Activated T-helper 1 cell treated with anti-CD3 and anti-CD28 coated beads, Interleukin-12 subunit alpha, Interleukin-12 subunit beta, Interleukin-2, Interleukin-4 antibody, amounts not matched to agents 30 ng/mL and 10 ng/mL and 1 ng/mL, durations not matched to agents 14 hours and 24 hours and 36 hours (primary cell): ENCODE measurements around the gene SCN4B. TPM values are rescaled to one million over a fixed set of nuclear protein-coding genes. Genes with fewer than 3 reads are reported as not detected.

ENCODE experiments used
- DNase-seq: peaks from one replicate; pipeline ENCODE4 v3.0.0; 2021; ENCODE audit warnings: low spot score
- H3K27ac Mint-ChIP-seq: one replicate; pipeline ENCODE4 v1.8.0; 2021; ENCODE audit warnings: mild to moderate bottlenecking, mixed read lengths
- H3K27me3 Mint-ChIP-seq: one replicate; pipeline ENCODE4 v1.8.0; 2022; ENCODE audit warnings: mild to moderate bottlenecking, moderate library complexity, mixed read lengths; ENCODE audit not compliant: insufficient read depth
- H3K36me3 Mint-ChIP-seq: one replicate; pipeline ENCODE4 v1.8.0; 2021; ENCODE audit warnings: low read depth, mixed read lengths
- H3K4me1 Mint-ChIP-seq: one replicate; pipeline ENCODE4 v1.8.0; 2021; ENCODE audit warnings: low read depth, mixed read lengths
- H3K4me3 Mint-ChIP-seq: one replicate; pipeline ENCODE4 v1.8.0; 2021; ENCODE audit warnings: mild to moderate bottlenecking, moderate library complexity, mixed read lengths
- H3K9me3 Mint-ChIP-seq: one replicate; pipeline ENCODE4 v1.8.0; 2021; ENCODE audit warnings: mixed read lengths
- intact Hi-C: fragments of 100-400 bp; cut with micrococcal nuclease; formaldehyde crosslinking; loops from one replicate; pipeline ENCODE4 v1.15.1; 2024
- total RNA-seq: library from RNA; stranded (reverse); gene quantifications from 2 replicates; pipeline ENCODE4 v1.2.3, GENCODE V29; 2022

The SCN4B gene
- total RNA-seq, 1 donor from 2014 or later: 0.08 TPM

DNA sequence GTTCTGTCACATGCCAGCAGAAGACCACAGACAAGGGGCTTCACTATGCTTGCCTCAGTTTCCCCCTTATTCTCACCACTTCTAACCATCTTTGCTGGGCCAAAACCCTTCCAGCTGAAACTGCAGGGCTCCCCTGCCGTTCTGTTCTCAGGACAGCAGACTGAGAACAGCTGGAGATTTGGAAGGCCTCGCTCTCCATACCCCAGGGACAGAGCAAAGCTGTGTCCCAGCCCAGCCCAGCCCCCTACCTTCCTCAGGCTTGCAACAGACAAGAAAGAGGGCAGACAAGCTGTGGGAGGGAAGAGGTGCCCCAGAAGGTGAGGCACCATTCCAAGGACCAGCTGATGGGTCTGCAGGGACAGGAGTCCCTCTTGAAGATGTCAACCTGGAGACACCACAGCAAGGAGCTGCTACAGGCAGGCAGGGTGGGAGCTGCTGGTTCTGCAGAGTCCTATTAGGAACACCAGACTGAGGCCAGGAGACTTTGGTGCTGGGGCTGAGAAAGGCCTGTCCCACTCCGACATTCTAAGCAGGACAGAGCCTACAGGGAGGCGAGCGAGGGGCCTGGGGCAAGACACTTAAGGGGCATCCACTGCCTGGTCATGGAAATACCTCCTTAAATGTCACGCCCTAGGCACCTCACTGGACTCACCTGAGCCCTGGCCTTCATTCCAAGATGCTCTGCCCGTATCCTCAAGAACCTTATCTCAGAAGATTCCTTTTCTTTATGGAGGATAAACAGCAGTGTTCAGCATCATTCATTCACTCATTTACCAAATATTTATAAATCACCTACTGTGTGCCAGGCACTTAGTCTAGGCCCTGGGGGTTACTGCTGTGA, 16.9 kb upstream of the SCN4B start:
- no peak overlapping the region for H3K4me3 Mint-ChIP-seq
- DNase-seq: no peak
- H3K4me1 Mint-ChIP-seq: peaks cover 5% of the 10 kb centered on the region
- H3K36me3 Mint-ChIP-seq: no peaks in the 10 kb centered on the region
- intact Hi-C loops: loop anchor here (5.0 kb wide), 1 partner anchor 362 kb away; no protein-coding TSS in a partner anchor
- H3K27me3 Mint-ChIP-seq: peaks cover 22% of the 10 kb centered on the region
- H3K9me3 Mint-ChIP-seq: no peaks in the 10 kb centered on the region
- no peak overlapping the region for H3K27ac Mint-ChIP-seq

DNA sequence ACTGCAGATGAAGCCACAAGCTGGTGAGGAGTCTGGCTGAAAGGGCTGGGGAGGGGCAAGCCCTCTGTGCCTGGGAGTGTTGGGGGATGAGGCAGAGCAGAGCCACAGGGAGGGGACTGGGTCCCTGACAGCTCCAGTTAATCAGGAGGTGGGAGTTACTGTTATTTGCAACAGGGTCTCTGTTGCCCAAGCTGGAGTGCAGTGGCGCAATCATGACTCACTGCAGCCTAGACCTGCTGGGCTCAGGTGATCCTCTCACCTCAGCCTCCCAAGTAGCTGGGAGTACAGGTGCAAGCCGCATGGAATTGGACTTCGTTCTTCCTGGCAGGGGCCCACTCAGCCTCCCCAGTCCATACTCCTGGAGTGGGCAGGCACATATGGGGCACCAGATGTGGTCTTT, 16.1 kb upstream of the SCN4B start:
- no peak overlapping the region for H3K27ac Mint-ChIP-seq
- no peaks in the 10 kb centered on the region for H3K36me3 Mint-ChIP-seq
- DNase-seq: no peak
- H3K4me3 Mint-ChIP-seq: no peak overlapping the region
- no peaks in the 10 kb centered on the region for H3K9me3 Mint-ChIP-seq
- intact Hi-C loops: no loop called here
- peaks cover 23% of the 10 kb centered on the region for H3K27me3 Mint-ChIP-seq
- H3K4me1 Mint-ChIP-seq: peaks cover 5% of the 10 kb centered on the region

DNA sequence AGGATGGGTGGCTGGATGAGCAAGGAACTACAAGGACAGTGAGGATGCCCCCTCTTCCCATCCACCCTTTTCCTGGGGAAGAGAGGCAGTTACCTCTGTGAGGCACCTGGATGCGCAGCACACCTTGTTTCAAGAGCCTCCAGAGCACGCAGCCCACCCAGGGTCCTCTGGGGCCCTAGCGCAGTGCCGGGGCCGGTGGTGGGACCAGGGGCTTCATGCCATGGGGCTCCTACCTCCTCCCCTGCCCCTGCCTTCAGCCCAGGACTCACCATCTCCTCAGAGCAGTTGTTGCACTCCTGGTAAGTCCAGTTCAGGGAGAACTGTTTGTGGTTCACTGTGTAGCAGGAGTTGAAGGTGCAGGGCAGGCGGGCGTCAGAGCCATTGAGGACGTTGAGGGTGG, 15.7 kb upstream of the SCN4B start:
- H3K27ac Mint-ChIP-seq: no peak overlapping the region
- no peaks in the 10 kb centered on the region for H3K9me3 Mint-ChIP-seq
- H3K27me3 Mint-ChIP-seq: peaks cover 23% of the 10 kb centered on the region
- H3K4me1 Mint-ChIP-seq: peaks cover 5% of the 10 kb centered on the region
- H3K4me3 Mint-ChIP-seq: no peak overlapping the region
- DNase-seq: no peak
- H3K36me3 Mint-ChIP-seq: no peaks in the 10 kb centered on the region
- intact Hi-C loops: no loop called here

DNA sequence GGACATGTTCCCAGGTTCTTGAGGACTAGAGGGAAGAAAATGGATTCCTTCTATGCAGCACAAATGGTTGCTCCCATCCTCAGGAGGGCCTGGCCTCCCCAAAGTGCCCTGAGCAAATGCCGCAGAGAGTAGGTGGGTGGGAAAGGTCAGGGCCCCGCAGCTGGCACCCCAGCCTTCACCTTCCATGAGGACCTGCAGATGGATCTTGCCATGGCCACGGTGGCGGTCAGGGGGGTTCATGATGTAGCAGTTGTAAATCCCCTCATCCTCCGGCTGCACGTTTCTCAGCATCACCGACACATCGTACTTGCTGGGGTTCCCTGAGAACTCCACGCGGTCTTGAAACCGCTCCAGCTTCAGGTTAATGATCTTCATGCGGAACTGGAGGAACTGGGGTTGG, 15.3 kb upstream of the SCN4B start:
- Mint-ChIP-seq H3K4me3 (no peak overlapping the region), H3K4me1 (peaks cover 5% of the 10 kb centered on the region), H3K27me3 (peaks cover 22% of the 10 kb centered on the region), H3K27ac (no peak overlapping the region), H3K9me3 (no peaks in the 10 kb centered on the region), H3K36me3 (no peaks in the 10 kb centered on the region)
- DNase-seq: no peak
- intact Hi-C loops: no loop called here

DNA sequence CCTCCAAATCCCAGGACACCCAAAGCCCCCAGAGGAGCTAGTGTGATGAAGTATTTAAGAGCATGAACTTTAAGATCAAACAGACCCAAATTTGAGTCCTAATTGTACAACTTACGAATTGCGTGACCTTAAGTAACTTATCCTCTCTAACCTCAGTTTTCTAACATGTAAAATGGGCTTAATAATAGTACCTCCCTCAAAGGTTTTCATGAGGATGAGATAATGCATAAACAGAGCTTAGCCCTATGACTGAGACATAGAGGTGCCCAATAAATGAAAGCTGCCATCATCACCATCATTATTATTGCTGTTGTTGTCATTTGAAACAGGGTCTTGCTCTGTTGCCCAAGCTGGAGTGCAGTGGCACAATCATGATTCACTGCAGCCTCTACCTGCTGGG, 14.6 kb upstream of the SCN4B start:
- Mint-ChIP-seq H3K9me3 (no peaks in the 10 kb centered on the region), H3K36me3 (no peaks in the 10 kb centered on the region), H3K4me1 (peaks cover 5% of the 10 kb centered on the region), H3K4me3 (no peak overlapping the region), H3K27ac (no peak overlapping the region), H3K27me3 (peaks cover 20% of the 10 kb centered on the region)
- intact Hi-C loops: no loop called here
- DNase-seq: no peak

DNA sequence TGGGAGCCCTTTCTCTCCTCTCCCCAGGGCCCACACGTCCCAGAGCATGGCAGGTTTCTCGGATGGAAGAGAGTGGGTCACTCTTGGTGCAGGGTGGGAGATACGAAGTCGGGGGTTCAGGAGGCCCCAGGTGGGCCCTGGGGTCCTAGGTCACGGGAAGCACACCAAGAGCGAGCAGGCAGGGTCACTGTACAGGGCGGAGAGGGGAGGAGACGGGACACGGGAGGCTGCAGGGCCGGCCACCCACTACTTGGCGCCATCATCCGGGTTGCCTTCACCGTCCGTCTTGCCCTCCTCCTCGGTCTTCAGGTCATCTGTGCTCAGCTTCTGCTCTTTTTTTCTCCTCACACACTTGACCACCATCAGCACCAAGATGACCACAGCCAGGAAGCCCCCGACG, 14.0 kb upstream of the SCN4B start:
- DNase-seq: no peak
- intact Hi-C loops: no loop called here
- Mint-ChIP-seq H3K27me3 (peaks cover 26% of the 10 kb centered on the region), H3K4me3 (no peak overlapping the region), H3K9me3 (no peaks in the 10 kb centered on the region), H3K36me3 (no peaks in the 10 kb centered on the region), H3K4me1 (peaks cover 2% of the 10 kb centered on the region), H3K27ac (no peak overlapping the region)

DNA sequence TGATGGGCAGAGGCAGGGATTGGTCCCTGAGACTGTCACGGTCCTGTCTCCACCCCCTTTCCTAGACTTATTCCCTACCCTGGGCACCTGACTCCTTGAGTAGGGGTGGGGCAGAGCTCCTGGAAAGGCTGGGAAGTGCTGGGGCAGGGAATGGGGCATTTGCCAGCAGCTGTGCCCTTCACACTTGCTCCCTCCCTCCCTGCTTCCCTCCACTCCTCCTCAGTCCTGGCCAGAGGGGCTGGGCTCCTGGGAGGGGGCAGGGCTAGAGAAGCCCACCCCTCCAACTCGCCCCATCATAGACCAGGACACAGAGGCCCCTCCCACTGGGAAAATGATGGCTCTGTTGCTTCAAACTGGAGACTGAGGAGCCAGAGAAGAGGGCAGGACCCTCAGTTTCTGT, 12.3 kb upstream of the SCN4B start:
- no peak overlapping the region for H3K27ac Mint-ChIP-seq
- peaks cover 26% of the 10 kb centered on the region for H3K27me3 Mint-ChIP-seq
- no peak for DNase-seq
- H3K4me1 Mint-ChIP-seq: no peaks in the 10 kb centered on the region
- intact Hi-C loops: no loop called here
- no peaks in the 10 kb centered on the region for H3K9me3 Mint-ChIP-seq
- H3K4me3 Mint-ChIP-seq: no peak overlapping the region
- no peaks in the 10 kb centered on the region for H3K36me3 Mint-ChIP-seq

DNA sequence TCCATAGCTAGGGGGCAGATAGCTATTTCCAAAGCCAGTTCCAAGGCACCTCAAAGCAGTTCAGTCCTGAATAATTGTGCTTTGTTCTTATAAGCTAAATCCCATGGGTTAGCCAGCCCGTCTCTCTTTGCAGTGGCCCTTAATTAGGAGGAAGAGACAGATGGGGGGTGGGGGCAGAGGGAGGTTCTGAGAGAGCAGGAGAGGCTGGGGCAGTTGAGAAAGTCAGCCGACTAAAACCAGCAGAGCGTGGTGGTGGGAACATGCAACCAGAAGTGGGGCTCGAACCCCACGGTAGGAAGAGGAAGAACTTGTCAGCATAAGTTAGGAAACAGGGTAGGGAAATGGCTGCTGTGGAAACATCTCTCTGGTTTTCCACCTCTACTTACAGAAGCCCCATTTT, 10.9 kb upstream of the SCN4B start:
- Mint-ChIP-seq H3K36me3 (no peaks in the 10 kb centered on the region), H3K4me3 (no peak overlapping the region), H3K27me3 (peaks cover 31% of the 10 kb centered on the region), H3K9me3 (no peaks in the 10 kb centered on the region), H3K4me1 (no peaks in the 10 kb centered on the region), H3K27ac (no peak overlapping the region)
- DNase-seq: no peak
- intact Hi-C loops: no loop called here

DNA sequence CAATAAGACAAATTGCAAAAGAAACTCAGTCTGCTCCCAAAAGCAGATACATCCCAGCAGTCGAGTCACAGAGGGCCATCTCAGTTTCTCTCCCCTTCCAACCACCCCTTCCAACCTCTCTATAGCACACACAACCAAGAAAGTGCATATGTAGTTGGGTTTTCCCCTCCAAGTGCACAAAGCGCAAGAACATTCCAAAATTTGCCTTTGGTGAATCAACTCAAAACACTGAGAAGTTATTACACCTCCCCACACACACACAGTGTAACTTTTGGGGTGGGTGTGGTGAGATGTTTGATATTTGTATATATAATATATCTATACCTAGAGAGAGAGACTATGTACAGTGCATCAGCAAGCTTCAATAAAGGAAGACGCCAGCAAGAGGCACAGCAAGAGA, 10.2 kb upstream of the SCN4B start:
- H3K4me1 Mint-ChIP-seq: no peaks in the 10 kb centered on the region

DNA sequence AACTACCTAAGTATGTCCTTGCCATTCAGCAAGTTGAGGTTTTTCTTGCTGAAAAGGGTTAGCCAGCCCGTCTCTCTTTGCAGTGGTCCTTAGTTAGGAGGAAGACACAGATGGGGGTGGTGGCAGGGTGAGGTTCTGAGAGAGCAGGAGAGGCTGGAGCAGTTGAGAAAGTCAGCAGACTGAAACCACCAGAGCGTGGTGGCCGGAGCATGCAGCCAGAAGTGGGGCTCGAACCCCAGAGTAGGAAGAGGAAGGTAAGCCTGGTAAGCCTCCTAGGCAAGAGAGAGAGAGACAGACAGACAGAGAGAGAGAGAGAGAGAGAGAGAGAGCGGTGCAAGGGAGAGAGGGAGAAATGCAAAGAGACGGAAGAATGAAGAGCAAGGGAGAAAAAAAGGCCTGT, 9.2 kb upstream of the SCN4B start:
- Mint-ChIP-seq H3K27me3 (peaks cover 40% of the 10 kb centered on the region), H3K9me3 (no peaks in the 10 kb centered on the region), H3K27ac (no peak overlapping the region), H3K4me1 (peaks cover 5% of the 10 kb centered on the region), H3K36me3 (no peaks in the 10 kb centered on the region), H3K4me3 (no peak overlapping the region)
- no peak for DNase-seq
- intact Hi-C loops: no loop called here

More for the DNA sequence above, 10.2 kb upstream of the SCN4B start:
- Mint-ChIP-seq H3K9me3 (no peaks in the 10 kb centered on the region), H3K4me3 (no peak overlapping the region), H3K27me3 (peaks cover 31% of the 10 kb centered on the region), H3K27ac (no peak overlapping the region), H3K36me3 (no peaks in the 10 kb centered on the region)
- no peak for DNase-seq
- intact Hi-C loops: no loop called here

DNA sequence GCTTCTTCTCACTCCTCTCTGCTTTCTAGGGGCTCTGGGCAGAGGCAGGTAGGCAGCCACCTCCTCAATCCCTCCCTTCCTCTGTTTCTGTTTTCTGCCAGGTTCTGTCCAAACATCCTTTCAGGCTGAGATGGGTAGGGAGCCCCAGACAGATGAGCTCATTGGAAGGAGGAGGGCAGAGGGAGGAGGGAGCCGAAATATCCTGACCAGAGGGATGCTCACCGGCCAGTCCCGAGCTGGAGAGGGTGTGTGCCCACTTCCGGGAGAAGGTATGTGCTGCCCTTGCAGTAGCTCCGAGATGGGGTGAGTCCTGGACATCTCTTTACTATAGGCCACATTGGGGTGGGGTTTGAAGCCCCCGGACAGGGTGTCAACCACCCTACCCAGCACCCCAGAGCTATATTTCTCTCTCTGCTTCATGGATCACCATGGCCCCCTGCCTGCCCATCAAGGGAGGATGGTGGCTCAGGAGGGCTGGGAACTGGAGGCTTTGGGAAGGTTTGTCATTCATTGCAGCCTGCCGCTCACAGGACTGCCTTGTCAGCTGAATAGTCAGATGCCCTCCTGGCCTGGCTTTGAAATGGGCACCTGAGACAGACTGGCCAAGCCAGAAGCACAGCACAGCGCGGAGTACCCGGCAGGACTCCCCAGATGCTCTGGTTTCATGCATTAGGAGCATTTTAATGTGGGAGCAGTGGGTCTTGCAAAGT, 4.7 kb upstream of the SCN4B start:
- Mint-ChIP-seq H3K4me1 (peaks cover 9% of the 10 kb centered on the region), H3K27ac (no peak overlapping the region), H3K36me3 (no peaks in the 10 kb centered on the region), H3K9me3 (no peaks in the 10 kb centered on the region), H3K4me3 (no peak overlapping the region), H3K27me3 (peaks cover 68% of the 10 kb centered on the region)
- intact Hi-C loops: no loop called here
- no peak for DNase-seq

DNA sequence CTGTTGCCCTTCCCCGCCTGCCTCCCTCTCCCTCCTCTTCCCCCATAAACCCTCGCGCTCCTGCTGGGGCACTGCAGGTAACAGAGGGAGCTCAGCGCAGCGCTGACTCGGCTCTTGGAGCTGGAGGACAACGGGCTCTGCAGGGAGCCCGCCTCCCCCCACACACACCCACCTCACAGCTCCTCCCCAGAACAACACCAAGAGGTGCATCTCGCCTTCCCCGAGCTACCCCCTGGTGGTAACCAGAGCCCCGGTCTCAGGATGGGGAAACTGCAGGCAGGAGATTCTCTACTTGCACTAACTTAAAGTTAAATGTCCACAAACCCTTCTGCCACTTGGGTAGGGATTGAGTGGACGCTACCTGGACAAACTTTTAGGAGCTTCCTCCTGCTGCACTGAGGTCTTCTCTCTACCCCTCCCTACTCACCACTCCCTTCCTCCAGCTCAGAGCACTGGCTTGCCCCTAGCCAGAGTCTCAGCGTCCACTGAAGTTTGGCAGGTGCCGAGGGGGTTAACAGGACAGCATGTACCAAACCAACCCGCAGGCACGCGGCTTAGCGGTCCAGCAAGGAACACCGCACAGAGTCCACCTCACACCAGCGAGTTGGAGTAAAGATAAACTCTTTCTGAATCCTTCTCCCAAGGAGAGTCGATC, 4.0 kb upstream of the SCN4B start:
- H3K36me3 Mint-ChIP-seq: no peaks in the 10 kb centered on the region
- intact Hi-C loops: no loop called here
- no peaks in the 10 kb centered on the region for H3K9me3 Mint-ChIP-seq
- peaks cover 9% of the 10 kb centered on the region for H3K4me1 Mint-ChIP-seq
- no peak overlapping the region for H3K4me3 Mint-ChIP-seq
- H3K27me3 Mint-ChIP-seq: peaks cover 68% of the 10 kb centered on the region
- no peak for DNase-seq
- H3K27ac Mint-ChIP-seq: no peak overlapping the region
